ENCODE measurements around the gene DAAM1. TPM values are rescaled to one million over a fixed set of nuclear protein-coding genes. Genes with fewer than 3 reads are reported as not detected.

DAAM1 gene
- total and polyA plus RNA-seq, 9 donors, result 25.2 to 46.7 (median 37.5) TPM

DNA sequence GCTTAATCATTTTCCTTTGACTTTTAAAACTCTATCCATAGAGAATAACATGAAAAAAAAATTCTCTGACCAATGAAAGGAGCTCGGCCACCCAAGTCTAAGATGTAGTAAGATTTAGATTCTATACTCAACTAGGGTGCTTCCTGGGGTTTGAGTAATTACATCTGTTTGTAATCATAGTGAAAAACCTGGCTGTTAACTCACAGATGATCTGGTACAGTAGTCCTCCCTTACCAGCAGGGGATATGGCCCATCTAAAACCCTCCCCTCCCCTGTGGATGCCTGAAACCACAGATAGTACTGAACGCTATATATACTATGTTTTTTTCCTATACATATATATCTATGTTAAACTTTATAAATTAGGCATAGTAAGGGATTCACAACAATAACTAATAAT, 89.2 kb downstream of the DAAM1 start:
- peaks cover 5% of the 10 kb centered on the region for H3K36me3 ChIP-seq (ENCODE audit: control insufficient read depth, insufficient read depth, low read length)
- no peak for DNase-seq
- no peak overlapping the region for H3K27ac ChIP-seq (ENCODE audit: low read length)
- WGBS (ENCODE audit: insufficient coverage), result no CpG with 5 or more reads among the region's 2 CpGs
- H3K4me3 ChIP-seq (ENCODE audit: low read length), result no peak overlapping the region
- H3K4me1 ChIP-seq (ENCODE audit: control insufficient read depth, insufficient read depth, low read length), result peaks cover 3% of the 10 kb centered on the region
- no peaks in the 10 kb centered on the region for H3K27me3 ChIP-seq (ENCODE audit: control insufficient read depth, insufficient read depth, low read length)
- H3K9me3 ChIP-seq (replicated peaks; ENCODE audit: control insufficient read depth, low read depth, low read length), result no peaks in the 10 kb centered on the region

- H3K27me3 ChIP-seq (ENCODE audit: control insufficient read depth, insufficient read depth, low read length), result no peaks in the 10 kb centered on the region
- 69% methylated on average over 2 of the region's 2 CpGs for WGBS (ENCODE audit: insufficient coverage)
- H3K36me3 ChIP-seq (ENCODE audit: control insufficient read depth, insufficient read depth, low read length), result peaks cover 5% of the 10 kb centered on the region
- H3K27ac ChIP-seq (ENCODE audit: low read length), result no peak overlapping the region
- no peak overlapping the region for H3K4me3 ChIP-seq (ENCODE audit: low read length)
- H3K9me3 ChIP-seq (replicated peaks; ENCODE audit: control insufficient read depth, low read depth, low read length), result no peaks in the 10 kb centered on the region
- no peak for DNase-seq
- H3K4me1 ChIP-seq (ENCODE audit: control insufficient read depth, insufficient read depth, low read length), result peaks cover 3% of the 10 kb centered on the region
These were observed 89.6 kb downstream of the DAAM1 start for GRCh38 chr14:59278111-59278510.

- no peaks in the 10 kb centered on the region for H3K27me3 ChIP-seq (ENCODE audit: control insufficient read depth, insufficient read depth, low read length)
- no peak for DNase-seq
- H3K4me3 ChIP-seq (ENCODE audit: low read length), result no peak overlapping the region
- 90% methylated on average over 5 of the region's 5 CpGs for WGBS (ENCODE audit: insufficient coverage)
- H3K27ac ChIP-seq (ENCODE audit: low read length), result no peak overlapping the region
- peaks cover 8% of the 10 kb centered on the region for H3K9me3 ChIP-seq (replicated peaks; ENCODE audit: control insufficient read depth, low read depth, low read length)
- H3K4me1 ChIP-seq (ENCODE audit: control insufficient read depth, insufficient read depth, low read length), result no peaks in the 10 kb centered on the region
- H3K36me3 ChIP-seq (ENCODE audit: control insufficient read depth, insufficient read depth, low read length), result peaks cover 5% of the 10 kb centered on the region
These were observed 92.5 kb downstream of the DAAM1 start for GRCh38 chr14:59280961-59281360.

DNA sequence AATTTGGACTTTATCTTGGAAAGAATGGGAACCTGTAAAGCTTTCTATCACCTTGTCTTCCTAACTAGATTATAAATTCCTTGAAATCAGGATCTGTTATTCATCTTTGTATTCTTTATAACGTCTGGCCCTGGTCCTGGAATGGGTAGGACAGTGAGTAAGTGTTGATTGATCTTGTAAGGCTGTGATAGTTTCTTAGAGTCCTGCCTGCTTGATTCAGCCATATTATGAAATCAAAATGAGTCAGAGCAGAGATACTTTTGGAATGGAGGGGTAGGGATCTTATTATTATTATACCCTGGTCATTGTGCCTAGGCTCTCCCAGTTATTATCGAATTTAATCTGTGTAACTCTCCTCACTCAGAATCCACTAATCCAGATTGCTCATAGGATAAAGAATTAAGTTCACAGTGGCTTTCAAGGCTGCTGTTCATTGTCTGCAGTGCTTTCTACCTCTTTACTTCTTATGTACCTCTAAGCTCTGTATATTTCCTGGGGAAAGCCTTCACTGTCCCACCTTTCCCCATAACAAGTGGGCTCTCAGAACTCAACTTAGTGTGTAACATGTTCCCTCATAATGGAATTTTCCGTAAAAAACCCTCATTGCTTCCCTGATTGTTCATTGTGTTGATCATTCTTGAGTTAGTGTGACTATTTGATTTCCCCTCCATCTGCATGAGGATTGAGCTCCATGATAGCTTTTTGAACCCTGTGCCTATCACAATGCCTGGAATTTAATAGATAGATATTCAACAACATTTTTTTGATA, 93.3 kb downstream of the DAAM1 start:
- no peak for DNase-seq
- Histone ChIP-seq H3K4me3 (ENCODE audit: low read length) (no peak overlapping the region), H3K27me3 (ENCODE audit: control insufficient read depth, insufficient read depth, low read length) (no peaks in the 10 kb centered on the region), H3K9me3 (replicated peaks; ENCODE audit: control insufficient read depth, low read depth, low read length) (peaks cover 8% of the 10 kb centered on the region), H3K27ac (ENCODE audit: low read length) (no peak overlapping the region), H3K36me3 (ENCODE audit: control insufficient read depth, insufficient read depth, low read length) (peaks cover 5% of the 10 kb centered on the region), H3K4me1 (ENCODE audit: control insufficient read depth, insufficient read depth, low read length) (no peaks in the 10 kb centered on the region)
- WGBS (ENCODE audit: insufficient coverage), result no CpG with 5 or more reads among the region's 3 CpGs

GRCh38 chr14:59282378-59282765, 93.9 kb downstream of the DAAM1 start:
- Histone ChIP-seq H3K27ac (ENCODE audit: low read length) (no peak overlapping the region), H3K27me3 (ENCODE audit: control insufficient read depth, insufficient read depth, low read length) (no peaks in the 10 kb centered on the region), H3K36me3 (ENCODE audit: control insufficient read depth, insufficient read depth, low read length) (peaks cover 5% of the 10 kb centered on the region), H3K9me3 (replicated peaks; ENCODE audit: control insufficient read depth, low read depth, low read length) (peaks cover 8% of the 10 kb centered on the region), H3K4me3 (ENCODE audit: low read length) (no peak overlapping the region), H3K4me1 (ENCODE audit: control insufficient read depth, insufficient read depth, low read length) (no peaks in the 10 kb centered on the region)
- DNase-seq, result no peak
- WGBS (ENCODE audit: insufficient coverage), result no CpG with 5 or more reads among the region's 3 CpGs

DNA sequence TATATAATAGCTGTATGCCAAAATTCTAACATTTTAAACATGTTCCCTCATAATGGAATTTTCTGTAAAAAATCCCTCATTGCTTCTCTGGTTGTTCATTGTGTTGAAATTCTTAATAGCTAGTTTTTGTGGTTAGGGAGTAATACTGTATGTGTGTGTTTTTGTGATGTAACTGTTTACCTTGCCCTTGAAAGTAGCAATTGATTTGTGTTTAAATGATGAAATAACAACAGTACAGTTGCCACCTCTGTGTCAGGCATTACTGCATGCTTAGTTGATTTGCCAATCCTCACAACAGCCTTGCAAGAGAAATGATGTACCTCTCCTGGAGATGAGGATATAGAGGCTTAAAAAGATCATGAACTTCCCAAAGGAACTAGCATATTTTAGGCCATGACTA, 94.9 kb downstream of the DAAM1 start:
- Histone ChIP-seq H3K27ac (ENCODE audit: low read length) (no peak overlapping the region), H3K4me1 (ENCODE audit: control insufficient read depth, insufficient read depth, low read length) (no peaks in the 10 kb centered on the region), H3K27me3 (ENCODE audit: control insufficient read depth, insufficient read depth, low read length) (no peaks in the 10 kb centered on the region), H3K36me3 (ENCODE audit: control insufficient read depth, insufficient read depth, low read length) (peaks cover 5% of the 10 kb centered on the region), H3K9me3 (replicated peaks; ENCODE audit: control insufficient read depth, low read depth, low read length) (peaks cover 8% of the 10 kb centered on the region), H3K4me3 (ENCODE audit: low read length) (no peak overlapping the region)
- DNase-seq, result no peak

GRCh38 chr14:59284059-59284458, 95.6 kb downstream of the DAAM1 start:
- Histone ChIP-seq H3K9me3 (replicated peaks; ENCODE audit: control insufficient read depth, low read depth, low read length) (peaks cover 8% of the 10 kb centered on the region), H3K27ac (ENCODE audit: low read length) (no peak overlapping the region), H3K4me1 (ENCODE audit: control insufficient read depth, insufficient read depth, low read length) (no peaks in the 10 kb centered on the region), H3K4me3 (ENCODE audit: low read length) (no peak overlapping the region), H3K36me3 (ENCODE audit: control insufficient read depth, insufficient read depth, low read length) (peaks cover 5% of the 10 kb centered on the region), H3K27me3 (ENCODE audit: control insufficient read depth, insufficient read depth, low read length) (no peaks in the 10 kb centered on the region)
- 100% methylated on average over 1 of the region's 1 CpG for WGBS (ENCODE audit: insufficient coverage)
- DNase-seq, result no peak

GRCh38 chr14:59292028-59292427, 103.6 kb downstream of the DAAM1 start:
- Histone ChIP-seq H3K27me3 (ENCODE audit: control insufficient read depth, insufficient read depth, low read length) (no peaks in the 10 kb centered on the region), H3K27ac (ENCODE audit: low read length) (peak overlapping the region; percentile 65), H3K4me3 (ENCODE audit: low read length) (no peak overlapping the region), H3K4me1 (ENCODE audit: control insufficient read depth, insufficient read depth, low read length) (peaks cover 6% of the 10 kb centered on the region), H3K9me3 (replicated peaks; ENCODE audit: control insufficient read depth, low read depth, low read length) (no peaks in the 10 kb centered on the region), H3K36me3 (ENCODE audit: control insufficient read depth, insufficient read depth, low read length) (peaks cover 24% of the 10 kb centered on the region)
- 86% methylated on average over 1 of the region's 1 CpG for WGBS (ENCODE audit: insufficient coverage)
- DNase-seq, result no peak

- Histone ChIP-seq H3K36me3 (ENCODE audit: control insufficient read depth, insufficient read depth, low read length) (peaks cover 24% of the 10 kb centered on the region), H3K4me3 (ENCODE audit: low read length) (no peak overlapping the region), H3K4me1 (ENCODE audit: control insufficient read depth, insufficient read depth, low read length) (peaks cover 6% of the 10 kb centered on the region), H3K27me3 (ENCODE audit: control insufficient read depth, insufficient read depth, low read length) (no peaks in the 10 kb centered on the region), H3K27ac (ENCODE audit: low read length) (peak overlapping the region; percentile 65), H3K9me3 (replicated peaks; ENCODE audit: control insufficient read depth, low read depth, low read length) (no peaks in the 10 kb centered on the region)
- WGBS (ENCODE audit: insufficient coverage), result no CpG with 5 or more reads among the region's 4 CpGs
- DNase-seq, result peak; percentile 92
These were observed 104.6 kb downstream of the DAAM1 start for GRCh38 chr14:59292921-59293534.

- Histone ChIP-seq H3K4me1 (ENCODE audit: control insufficient read depth, insufficient read depth, low read length) (peaks cover 6% of the 10 kb centered on the region), H3K9me3 (replicated peaks; ENCODE audit: control insufficient read depth, low read depth, low read length) (no peaks in the 10 kb centered on the region), H3K4me3 (ENCODE audit: low read length) (no peak overlapping the region), H3K27me3 (ENCODE audit: control insufficient read depth, insufficient read depth, low read length) (no peaks in the 10 kb centered on the region), H3K27ac (ENCODE audit: low read length) (peak overlapping the region; percentile 65), H3K36me3 (ENCODE audit: control insufficient read depth, insufficient read depth, low read length) (peaks cover 24% of the 10 kb centered on the region)
- WGBS (ENCODE audit: insufficient coverage), result 60% methylated on average over 3 of the region's 8 CpGs
- peak; percentile 75 for DNase-seq
These were observed 105.6 kb downstream of the DAAM1 start for GRCh38 chr14:59293935-59294661.

Data from muscle of leg (tissue), 11 donors.